Endothelial cell (in vitro differentiated cells): ENCODE data around the gene TRIOBP. TPM values are rescaled to one million over a fixed set of nuclear protein-coding genes. Genes with fewer than 3 reads are reported as not detected.

Experiments used
- DNase-seq: peaks from one replicate; pipeline ENCODE4 v3.0.0; 2021; ENCODE audit warnings: low spot score
- H3K27ac Mint-ChIP-seq: one replicate; pipeline ENCODE4 v1.8.0; 2021; ENCODE audit warnings: mixed read lengths, inconsistent platforms; ENCODE audit not compliant: unreplicated experiment
- H3K27me3 Mint-ChIP-seq: one replicate; pipeline ENCODE4 v1.8.0; 2021; ENCODE audit warnings: mild to moderate bottlenecking, moderate library complexity, mixed read lengths, inconsistent platforms; ENCODE audit not compliant: unreplicated experiment
- H3K36me3 Mint-ChIP-seq: one replicate; pipeline ENCODE4 v1.8.0; 2021; ENCODE audit warnings: mild to moderate bottlenecking, low read depth, mixed read lengths, inconsistent platforms; ENCODE audit not compliant: unreplicated experiment
- H3K4me1 Mint-ChIP-seq: one replicate; pipeline ENCODE4 v1.8.0; 2021; ENCODE audit warnings: mild to moderate bottlenecking, mixed read lengths, inconsistent platforms; ENCODE audit not compliant: unreplicated experiment
- H3K4me3 Mint-ChIP-seq: one replicate; pipeline ENCODE4 v1.8.0; 2021; ENCODE audit warnings: mild to moderate bottlenecking, mixed read lengths, inconsistent platforms; ENCODE audit not compliant: unreplicated experiment
- H3K9me3 Mint-ChIP-seq: one replicate; pipeline ENCODE4 v1.8.0; 2021; ENCODE audit warnings: mixed read lengths, inconsistent platforms; ENCODE audit not compliant: unreplicated experiment
- CTCF ChIP-seq: fragments of 200-600 bp; sonication (generic); IDR thresholded peaks from one replicate; pipeline ENCODE4 v1.5.0; 2021; ENCODE audit warnings: antibody characterized with exemption; ENCODE audit not compliant: unreplicated experiment
- total RNA-seq: library from RNA; stranded (reverse); fragmentation: NEBNext Ultra II Directional; extraction: Animal tissue kit (Norgen Biotek cat#: 25700); gene quantifications from one replicate; pipeline ENCODE4 v1.2.1, GENCODE V29; 2021; ENCODE audit not compliant: unreplicated experiment

The TRIOBP gene
- total RNA-seq, 1 donor from 2014 or later = 110 TPM

GRCh38 chr22:37777122-37777687, 80.4 kb downstream of the TRIOBP start:
- Mint-ChIP-seq H3K9me3 (no peaks in the 10 kb centered on the region), H3K27ac (no peak overlapping the region), H3K36me3 (peaks cover 18% of the 10 kb centered on the region), H3K27me3 (peaks cover 21% of the 10 kb centered on the region), H3K4me1 (peaks cover 12% of the 10 kb centered on the region), H3K4me3 (no peak overlapping the region)
- no peak for DNase-seq
- no peak for TF ChIP-seq CTCF

GRCh38 chr22:37778370-37779009, 81.6 kb downstream of the TRIOBP start:
- Mint-ChIP-seq H3K4me1 (peaks cover 13% of the 10 kb centered on the region), H3K27me3 (peaks cover 21% of the 10 kb centered on the region), H3K9me3 (no peaks in the 10 kb centered on the region), H3K27ac (no peak overlapping the region), H3K4me3 (no peak overlapping the region), H3K36me3 (peaks cover 10% of the 10 kb centered on the region)
- no peak for TF ChIP-seq CTCF
- no peak for DNase-seq

GRCh38 chr22:37781434-37782059, 84.7 kb downstream of the TRIOBP start:
- H3K4me1 Mint-ChIP-seq = peaks cover 11% of the 10 kb centered on the region
- no peak overlapping the region for H3K27ac Mint-ChIP-seq
- no peak for DNase-seq
- peaks cover 17% of the 10 kb centered on the region for H3K27me3 Mint-ChIP-seq
- H3K4me3 Mint-ChIP-seq = no peak overlapping the region
- TF ChIP-seq CTCF = no peak
- no peaks in the 10 kb centered on the region for H3K9me3 Mint-ChIP-seq
- peaks cover 4% of the 10 kb centered on the region for H3K36me3 Mint-ChIP-seq

- H3K27me3 Mint-ChIP-seq = peaks cover 17% of the 10 kb centered on the region
- no peak for TF ChIP-seq CTCF
- no peak for DNase-seq
- H3K4me3 Mint-ChIP-seq = no peak overlapping the region
- no peaks in the 10 kb centered on the region for H3K9me3 Mint-ChIP-seq
- peaks cover 4% of the 10 kb centered on the region for H3K36me3 Mint-ChIP-seq
- H3K27ac Mint-ChIP-seq = no peak overlapping the region
- H3K4me1 Mint-ChIP-seq = peaks cover 11% of the 10 kb centered on the region
These were observed 85.7 kb downstream of the TRIOBP start for GRCh38 chr22:37782340-37783168.
